IMR-90 (cell line): ENCODE measurements around the gene STX16. TPM values are rescaled to one million over a fixed set of nuclear protein-coding genes. Genes with fewer than 3 reads are reported as not detected.

ENCODE experiments used
- ATAC-seq: fragments of 200-7000 bp; cut with Tn5 transposase; 2 replicates; pipeline ENCODE4 v1.9.1; 2020; ENCODE audit warnings: low read depth, mild to moderate bottlenecking, moderate library complexity
- BruUV-seq: library from RNA; stranded (reverse); fragments of 400-500 nt; replicated peaks from 2 replicates; lab custom pipeline; 2021; lab: Mats Ljungman, UMichigan
- CTCF ChIA-PET: fragments of 300-600 bp; formaldehyde crosslinking; extraction: SDS; loops from one replicate; lab custom pipeline; 2021; ENCODE audit warnings: antibody characterized with exemption; lab: Yijun Ruan, JAX
- POLR2A ChIA-PET: fragments of 300-600 bp; sonication (Branson Sonifier 250); formaldehyde crosslinking; loops from one replicate; lab custom pipeline; 2022; ENCODE audit warnings: antibody characterized with exemption; ENCODE audit not compliant: unreplicated experiment; lab: Charles Lee
- DNase-seq: peaks from one replicate; pipeline ENCODE4 v3.0.0; 2013
- H2AFZ ChIP-seq: replicated peaks from 2 replicates; pipeline ENCODE3; 2013; ENCODE audit warnings: low read length, mild to moderate bottlenecking; ENCODE audit not compliant: poor library complexity
- H2AK5ac ChIP-seq: 2 replicates; pipeline ENCODE4 v1.6.1; 2013; ENCODE audit warnings: low read depth, low read length, inconsistent platforms
- H2AK9ac ChIP-seq: replicated peaks from 2 replicates; pipeline ENCODE3; 2013; ENCODE audit warnings: mild to moderate bottlenecking, low read depth, low read length, moderate library complexity; ENCODE audit not compliant: poor library complexity
- H2BK120ac ChIP-seq: 2 replicates; pipeline ENCODE4 v1.6.1; 2013; ENCODE audit warnings: low read depth, low read length, inconsistent platforms
- H2BK15ac ChIP-seq: 3 replicates; pipeline ENCODE4 v1.6.1; 2013; ENCODE audit warnings: low read depth, low read length, inconsistent platforms
- H2BK20ac ChIP-seq: 2 replicates; pipeline ENCODE4 v1.6.1; 2013; ENCODE audit warnings: low read depth, mild to moderate bottlenecking, inconsistent platforms, low read length, moderate library complexity
- H2BK5ac ChIP-seq: 2 replicates; pipeline ENCODE4 v1.6.1; 2013; ENCODE audit warnings: mild to moderate bottlenecking, low read depth, low read length, inconsistent platforms; ENCODE audit not compliant: poor library complexity, severe bottlenecking
- H3K14ac ChIP-seq: replicated peaks from 2 replicates; pipeline ENCODE4 v1.6.1; 2013; ENCODE audit warnings: low read depth, low read length, inconsistent platforms
- H3K18ac ChIP-seq: 2 replicates; pipeline ENCODE4 v1.6.1; 2013; ENCODE audit warnings: low read depth, low read length, control low read depth
- H3K23ac ChIP-seq: 2 replicates; pipeline ENCODE4 v1.6.1; 2013; ENCODE audit warnings: low read depth, low read length, inconsistent platforms
- H3K27ac ChIP-seq: 2 replicates; pipeline ENCODE4 v1.5.1; 2013; ENCODE audit warnings: mild to moderate bottlenecking, control low read depth, low read length; ENCODE audit not compliant: insufficient read depth
- H3K27me3 ChIP-seq: 2 replicates; pipeline ENCODE4 v1.6.1; 2013; ENCODE audit warnings: low read length; ENCODE audit not compliant: control insufficient read depth, insufficient read depth
- H3K36me3 ChIP-seq: 2 replicates; pipeline ENCODE4 v1.6.1; 2013; ENCODE audit warnings: low read length, mixed read lengths; ENCODE audit not compliant: control insufficient read depth, insufficient read depth
- H3K4ac ChIP-seq: 2 replicates; pipeline ENCODE4 v1.6.1; 2013; ENCODE audit warnings: low read depth, low read length, inconsistent platforms
- H3K4me1 ChIP-seq: 2 replicates; pipeline ENCODE4 v1.6.1; 2013; ENCODE audit warnings: low read length, mixed read lengths; ENCODE audit not compliant: control insufficient read depth, insufficient read depth
- H3K4me2 ChIP-seq: 2 replicates; pipeline ENCODE4 v1.6.1; 2013; ENCODE audit warnings: low read depth, mild to moderate bottlenecking, control low read depth, low read length, moderate library complexity
- H3K4me3 ChIP-seq: 2 replicates; pipeline ENCODE4 v1.5.1; 2013; ENCODE audit warnings: low read depth, mild to moderate bottlenecking, control low read depth, low read length, moderate library complexity; ENCODE audit not compliant: insufficient read depth
- H3K56ac ChIP-seq: 2 replicates; pipeline ENCODE4 v1.6.1; 2013; ENCODE audit warnings: low read length, inconsistent platforms; ENCODE audit not compliant: insufficient read depth; ENCODE audit errors: extremely low read depth
- H3K79me1 ChIP-seq, 2 experiments: 2 replicates each; pipeline ENCODE4 v1.6.1; 2013; ENCODE audit warnings: low read length in 2 of 2, inconsistent platforms in 1 of 2, low read depth in 1 of 2
- H3K9ac ChIP-seq: 2 replicates; pipeline ENCODE4 v1.6.1; 2013; ENCODE audit warnings: low read depth, low read length, control low read depth
- H3K9me1 ChIP-seq: 2 replicates; pipeline ENCODE4 v1.6.1; 2013; ENCODE audit warnings: low read length, inconsistent platforms; ENCODE audit not compliant: insufficient read depth
- H3K9me3 ChIP-seq: 2 replicates; pipeline ENCODE4 v1.6.1; 2013; ENCODE audit warnings: low read length; ENCODE audit not compliant: control insufficient read depth, insufficient read depth
- H4K20me1 ChIP-seq: 2 replicates; pipeline ENCODE4 v1.6.1; 2013; ENCODE audit warnings: low read length, inconsistent platforms; ENCODE audit not compliant: insufficient read depth
- H4K5ac ChIP-seq: 2 replicates; pipeline ENCODE4 v1.6.1; 2013; ENCODE audit warnings: mild to moderate bottlenecking, low read depth, low read length, control low read depth
- H4K8ac ChIP-seq, 2 experiments: 2 replicates each; pipeline ENCODE4 v1.6.1; 2013; ENCODE audit warnings: low read depth in 2 of 2, low read length in 2 of 2, control low read depth in 1 of 2, inconsistent platforms in 1 of 2
- H4K91ac ChIP-seq: 2 replicates; pipeline ENCODE4 v1.6.1; 2013; ENCODE audit warnings: low read depth, low read length, inconsistent platforms; ENCODE audit not compliant: insufficient read depth
- FOS ChIP-seq: fragments of 150-350 bp; IDR thresholded peaks from 2 replicates; pipeline ENCODE4 v1.6.1; 2016; ENCODE audit warnings: low read depth, low read length
- MAZ ChIP-seq: IDR thresholded peaks from 2 replicates; pipeline ENCODE4 v1.6.1; 2012; ENCODE audit warnings: low read depth, mild to moderate bottlenecking, low read length, improper control_type of control experiment, moderate library complexity, borderline replicate concordance
- MXI1 ChIP-seq: IDR thresholded peaks from 2 replicates; pipeline ENCODE4 v1.6.1; 2012; ENCODE audit warnings: low read depth, mild to moderate bottlenecking, low read length, moderate library complexity, borderline replicate concordance
- NFE2L2 ChIP-seq: fragments of 150-350 bp; IDR thresholded peaks from 2 replicates; pipeline ENCODE4 v1.6.1; 2016; ENCODE audit warnings: low read depth, mild to moderate bottlenecking, low read length
- WGBS, 2 experiments: methylation state at CpG; one replicate each; pipeline versions ENCODE4 v1.1.5 to v1.1.7; 2013; ENCODE audit warnings: missing lambda C conversion rate in 2 of 2; ENCODE audit not compliant: insufficient read length in 1 of 2; ENCODE audit errors: extremely low coverage in 2 of 2; 5-methylcytosine and 5-hydroxymethylcytosine counted together
- dilution Hi-C: fragments of 300-500 bp; cut with HindIII; formaldehyde crosslinking; loops from one replicate; pipeline ENCODE4 v1.14.3; 2018; ENCODE audit warnings: low sequenced_read_pairs; ENCODE audit not compliant: unreplicated experiment
- in situ Hi-C: fragments of 300-500 bp; cut with MboI; formaldehyde crosslinking; loops from 3 replicates; pipeline ENCODE4 v1.14.3; 2019; ENCODE audit warnings: low sequenced_read_pairs, inconsistent platforms, mixed read lengths
- intact Hi-C: fragments of 100-400 bp; cut with micrococcal nuclease; formaldehyde crosslinking; loops from 2 replicates; pipeline ENCODE4 v1.10.0; 2022
- polyA plus RNA-seq, 3 experiments: library from polyadenylated mRNA; depleted of rRNA; stranded (reverse); fragments of >200 nt; gene quantifications; 2 replicates each; pipeline ENCODE4 v1.2.3, GENCODE V29; 2012; ENCODE audit warnings: low replicate concordance in 1 of 3
- total RNA-seq: library from RNA; depleted of rRNA; stranded (reverse); fragments of >200 nt; gene quantifications from 2 replicates; pipeline ENCODE4 v1.2.3, GENCODE V29; 2012
- TF ChIP-seq, protein P1 (sequence below): conservative IDR thresholded peaks from 2 replicates; pipeline ENCODE4 v1.5.1; 2012; ENCODE audit warnings: mild to moderate bottlenecking, low read depth, low read length, improper control_type of control experiment
- TF ChIP-seq, protein P2 (sequence below): fragments of 150-350 bp; IDR thresholded peaks from 2 replicates; pipeline ENCODE4 v1.6.1; 2017; ENCODE audit warnings: mild to moderate bottlenecking, antibody characterized with exemption, low read length, low read depth

The STX16 gene
- total and polyA plus RNA-seq, 2 of the 4 experiments (the other 2 are of a cell fraction) = 26.9 to 58.2 TPM

DNA sequence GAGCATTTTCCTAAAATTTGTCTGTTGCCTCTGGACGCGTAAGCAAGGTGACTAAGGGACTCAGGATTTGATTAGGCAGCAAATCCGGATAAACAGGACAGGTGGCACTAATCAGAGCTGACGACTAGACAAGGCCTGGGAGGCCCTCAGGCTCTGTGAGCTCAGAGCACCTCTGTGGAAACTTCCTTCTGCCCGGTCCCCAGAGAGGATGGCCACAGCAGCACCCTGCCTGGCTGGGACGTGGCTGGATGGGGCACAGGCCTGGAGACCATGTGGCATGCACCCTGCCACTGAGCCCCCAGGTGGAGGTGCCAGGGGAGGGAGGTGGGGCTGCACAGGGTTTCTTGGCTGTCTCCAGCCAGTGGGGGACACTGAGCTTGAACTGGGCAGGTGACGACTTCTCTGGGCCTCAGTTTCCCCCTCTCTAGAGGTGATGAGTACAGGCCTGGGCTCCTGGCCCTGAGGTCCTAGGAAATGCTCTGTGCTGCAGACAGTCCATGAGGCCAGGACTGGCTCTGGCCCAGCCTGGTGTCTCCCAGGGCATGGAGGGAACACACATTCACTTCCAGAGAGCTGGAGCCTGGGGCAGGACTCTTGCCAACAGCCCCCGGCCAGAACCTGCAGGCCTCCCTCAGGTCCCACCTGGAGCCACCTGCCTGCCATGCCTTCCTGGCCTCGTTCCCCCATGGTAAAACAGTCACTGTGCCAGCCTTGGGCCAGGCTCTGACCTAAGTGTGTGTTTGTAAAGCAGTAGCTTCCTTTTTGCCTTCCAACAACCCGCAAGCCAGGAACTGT, 39.6 kb upstream of the STX16 start (continued):
- no peak for TF ChIP-seq MXI1

DNA sequence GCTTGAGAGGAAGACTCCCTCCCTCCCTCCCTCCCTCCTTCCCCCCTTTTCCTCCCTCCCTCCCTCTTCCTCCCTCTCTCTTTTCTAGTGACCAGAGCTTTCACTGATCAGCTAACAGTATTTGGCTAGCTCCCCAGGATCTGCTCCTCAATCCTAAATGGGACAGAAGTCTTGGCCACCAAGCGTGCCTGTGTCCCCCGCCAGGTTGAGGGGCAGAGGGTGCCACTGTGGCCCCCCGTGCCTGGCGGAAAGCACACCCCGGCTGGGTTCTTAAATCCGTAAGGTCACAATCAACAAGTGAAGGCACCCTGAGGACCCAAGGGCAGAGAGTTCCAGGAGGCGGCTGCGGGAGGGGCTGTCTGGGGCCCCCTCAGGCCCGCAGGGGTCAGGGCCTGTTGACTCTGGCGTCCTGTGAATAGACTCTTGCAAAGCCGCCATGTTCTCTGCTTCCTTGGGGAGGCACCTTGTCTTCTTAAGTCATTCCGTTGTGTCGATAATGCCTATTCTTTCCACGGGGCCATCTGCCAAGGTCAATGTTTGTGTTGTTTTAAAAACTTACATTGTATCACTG, 38.9 kb upstream of the STX16 start:
- Histone ChIP-seq H3K14ac (no peak overlapping the region), H3K18ac (no peak overlapping the region), H3K27me3 (no peaks in the 10 kb centered on the region), H4K20me1 (no peaks in the 10 kb centered on the region), H2BK5ac (no peak overlapping the region), H3K4ac (no peak overlapping the region; the same call in 1 of the 2 replicates), H3K9me1 (peaks cover 6% of the 10 kb centered on the region; the same call in 1 of the 2 replicates), H2AK5ac (no peak overlapping the region; the same call in 1 of the 2 replicates), H3K4me1 (no peaks in the 10 kb centered on the region), H3K9me3 (no peaks in the 10 kb centered on the region), H3K56ac (no peak overlapping the region), H2BK15ac (peak overlapping the region; percentile 22; the same call in 1 of the 3 replicates), H3K23ac (no peak overlapping the region), H4K5ac (no peak overlapping the region), H3K36me3 (no peaks in the 10 kb centered on the region), H4K8ac (no peak overlapping the region), H2AFZ (peak overlapping the region; percentile 46), H3K9ac (no peak overlapping the region), H2BK20ac (no peak overlapping the region), H3K27ac (no peak overlapping the region), H3K4me3 (no peak overlapping the region), H3K4me2 (no peak overlapping the region), H2AK9ac (no peak overlapping the region), H4K91ac (no peak overlapping the region), H2BK120ac (no peak overlapping the region), H3K79me1 (no peaks in the 10 kb centered on the region)
- WGBS, 2 experiments = 64% methylated on average over 9 of the region's 14 CpGs; no CpG with 5 or more reads in 1 of the 2 experiments
- in situ Hi-C loops = no loop called here
- CTCF ChIA-PET = no interaction called here
- dilution Hi-C loops = no loop called here
- no TSS peak for BruUV-seq
- DNase-seq = no peak
- intact Hi-C loops = no loop called here
- POLR2A ChIA-PET = no interaction called here
- ATAC-seq = no peak
- TF ChIP-seq, protein P1, sequence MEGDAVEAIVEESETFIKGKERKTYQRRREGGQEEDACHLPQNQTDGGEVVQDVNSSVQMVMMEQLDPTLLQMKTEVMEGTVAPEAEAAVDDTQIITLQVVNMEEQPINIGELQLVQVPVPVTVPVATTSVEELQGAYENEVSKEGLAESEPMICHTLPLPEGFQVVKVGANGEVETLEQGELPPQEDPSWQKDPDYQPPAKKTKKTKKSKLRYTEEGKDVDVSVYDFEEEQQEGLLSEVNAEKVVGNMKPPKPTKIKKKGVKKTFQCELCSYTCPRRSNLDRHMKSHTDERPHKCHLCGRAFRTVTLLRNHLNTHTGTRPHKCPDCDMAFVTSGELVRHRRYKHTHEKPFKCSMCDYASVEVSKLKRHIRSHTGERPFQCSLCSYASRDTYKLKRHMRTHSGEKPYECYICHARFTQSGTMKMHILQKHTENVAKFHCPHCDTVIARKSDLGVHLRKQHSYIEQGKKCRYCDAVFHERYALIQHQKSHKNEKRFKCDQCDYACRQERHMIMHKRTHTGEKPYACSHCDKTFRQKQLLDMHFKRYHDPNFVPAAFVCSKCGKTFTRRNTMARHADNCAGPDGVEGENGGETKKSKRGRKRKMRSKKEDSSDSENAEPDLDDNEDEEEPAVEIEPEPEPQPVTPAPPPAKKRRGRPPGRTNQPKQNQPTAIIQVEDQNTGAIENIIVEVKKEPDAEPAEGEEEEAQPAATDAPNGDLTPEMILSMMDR = no peak
- TF ChIP-seq, protein P2, sequence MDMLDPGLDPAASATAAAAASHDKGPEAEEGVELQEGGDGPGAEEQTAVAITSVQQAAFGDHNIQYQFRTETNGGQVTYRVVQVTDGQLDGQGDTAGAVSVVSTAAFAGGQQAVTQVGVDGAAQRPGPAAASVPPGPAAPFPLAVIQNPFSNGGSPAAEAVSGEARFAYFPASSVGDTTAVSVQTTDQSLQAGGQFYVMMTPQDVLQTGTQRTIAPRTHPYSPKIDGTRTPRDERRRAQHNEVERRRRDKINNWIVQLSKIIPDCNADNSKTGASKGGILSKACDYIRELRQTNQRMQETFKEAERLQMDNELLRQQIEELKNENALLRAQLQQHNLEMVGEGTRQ = no peak
- TF ChIP-seq FOS = no peak
- TF ChIP-seq NFE2L2 = no peak
- no peak for TF ChIP-seq MAZ
